ENCODE data around the gene SERPINB12.

SERPINB12 gene

GRCh38 chr18:63523660-63524059 is 18.5 kb upstream of the SERPINB12 start:
- POLR2A ChIA-PET (ENCODE audit: low non-redundant PET), result no interaction called here
- H3K27ac ChIP-seq, result no peak overlapping the region
- DNase-seq (ENCODE audit: low spot score), result no peak
- TF ChIP-seq CTCF (conservative IDR thresholded peaks at IDR 0.05; ENCODE audit: low read depth), result no peak
- CTCF ChIA-PET, result interaction anchor here (0.6 kb wide), 1 partner anchor 307 kb away, joined by 3 read pairs; no protein-coding TSS in a partner anchor

- no peak for DNase-seq (ENCODE audit: low spot score)
- ChIA-PET POLR2A (ENCODE audit: low non-redundant PET) (no interaction called here), CTCF (no interaction called here)
- no peak for TF ChIP-seq CTCF (conservative IDR thresholded peaks at IDR 0.05; ENCODE audit: low read depth)
- H3K27ac ChIP-seq, result no peak overlapping the region
These were observed 14.9 kb upstream of the SERPINB12 start for GRCh38 chr18:63527251-63527650.

GRCh38 chr18:63528863-63529492 is 13.2 kb upstream of the SERPINB12 start:
- H3K27ac ChIP-seq, result no peak overlapping the region
- ChIA-PET CTCF (no interaction called here), POLR2A (ENCODE audit: low non-redundant PET) (no interaction called here)
- no peak for TF ChIP-seq CTCF (conservative IDR thresholded peaks at IDR 0.05; ENCODE audit: low read depth)
- DNase-seq (ENCODE audit: low spot score), result no peak

GRCh38 chr18:63532471-63532870 is 9.7 kb upstream of the SERPINB12 start:
- ChIA-PET POLR2A (ENCODE audit: low non-redundant PET) (no interaction called here), CTCF (no interaction called here)
- no peak for DNase-seq (ENCODE audit: low spot score)
- no peak for TF ChIP-seq CTCF (conservative IDR thresholded peaks at IDR 0.05; ENCODE audit: low read depth)
- H3K27ac ChIP-seq, result no peak overlapping the region

GRCh38 chr18:63534615-63535014 is 7.6 kb upstream of the SERPINB12 start:
- no peak overlapping the region for H3K27ac ChIP-seq
- POLR2A ChIA-PET (ENCODE audit: low non-redundant PET), result no interaction called here
- CTCF ChIA-PET, result no interaction called here

GRCh38 chr18:63539904-63540510 is 2.2 kb upstream of the SERPINB12 start:
- no peak for DNase-seq (ENCODE audit: low spot score)
- no peak overlapping the region for H3K27ac ChIP-seq
- ChIA-PET POLR2A (ENCODE audit: low non-redundant PET) (no interaction called here), CTCF (no interaction called here)
- no peak for TF ChIP-seq CTCF (conservative IDR thresholded peaks at IDR 0.05; ENCODE audit: low read depth)

More at GRCh38 chr18:63534615-63535014, 7.6 kb upstream of the SERPINB12 start:
- no peak for DNase-seq (ENCODE audit: low spot score)
- no peak for TF ChIP-seq CTCF (conservative IDR thresholded peaks at IDR 0.05; ENCODE audit: low read depth)
